Suprapubic skin (tissue), 4 donors: ENCODE measurements around the gene FRMD3.

Source experiments
- CTCF ChIP-seq, 2 donors: fragments of 200-600 bp in 1 of 2; fragments of 450-650 bp in 1 of 2; sonication (generic) in 1 of 2; IDR thresholded peaks; one replicate each; pipeline ENCODE4 v1.5.1; 2016 to 2019; ENCODE audit warnings: antibody characterized with exemption in 2 of 2, mild to moderate bottlenecking in 1 of 2, moderate library complexity in 1 of 2
- EP300 ChIP-seq: sonication (generic); formaldehyde crosslinking; IDR thresholded peaks from one replicate; pipeline ENCODE4 v1.6.1; 2017; ENCODE audit warnings: antibody characterized with exemption
- POLR2A ChIP-seq, 2 donors: fragments of 450-650 bp; IDR thresholded peaks; one replicate each; pipeline ENCODE4 v1.6.1; 2017; ENCODE audit warnings: antibody characterized with exemption in 2 of 2, mild to moderate bottlenecking in 2 of 2, moderate library complexity in 2 of 2
- POLR2AphosphoS5 ChIP-seq, 3 donors: sonication (generic); formaldehyde crosslinking; IDR thresholded peaks; one replicate each; pipeline ENCODE4 v1.6.1; 2017; ENCODE audit warnings: antibody characterized with exemption in 3 of 3

GRCh38 chr9:83572524-83572923 lies 34.3 kb upstream of the FRMD3 start:
- TF ChIP-seq CTCF (IDR thresholded peaks at IDR 0.05) (no peak), POLR2A (IDR thresholded peaks at IDR 0.05) (no peak), POLR2AphosphoS5 (IDR thresholded peaks at IDR 0.05) (no peak), EP300 (no peak)
